Suprapubic skin (tissue), 4 donors: ENCODE measurements around the gene GPER1. TPM values are rescaled to one million over a fixed set of nuclear protein-coding genes. Genes with fewer than 3 reads are reported as not detected.

Source experiments
- DNase-seq, 2 donors: peaks; one replicate each; pipeline ENCODE4 v3.0.0-alpha.2; 2019; ENCODE audit warnings: low spot score in 2 of 2
- H3K27ac ChIP-seq: fragments of 200-600 bp; sonication (generic); one replicate; pipeline ENCODE4 v1.5.1; 2019
- H3K27me3 ChIP-seq: fragments of 200-600 bp; sonication (generic); one replicate; pipeline ENCODE4 v1.5.1; 2019
- H3K36me3 ChIP-seq: fragments of 200-600 bp; sonication (generic); one replicate; pipeline ENCODE4 v1.5.1; 2019
- H3K4me1 ChIP-seq: fragments of 200-600 bp; sonication (generic); one replicate; pipeline ENCODE4 v1.5.1; 2019
- H3K4me3 ChIP-seq: fragments of 200-600 bp; sonication (generic); one replicate; pipeline ENCODE4 v1.5.1; 2019; ENCODE audit warnings: mild to moderate bottlenecking
- H3K9me3 ChIP-seq: fragments of 200-600 bp; sonication (generic); one replicate; pipeline ENCODE4 v1.5.1; 2019
- EP300 ChIP-seq: sonication (generic); formaldehyde crosslinking; IDR thresholded peaks from one replicate; pipeline ENCODE4 v1.6.1; 2017; ENCODE audit warnings: antibody characterized with exemption
- POLR2A ChIP-seq, 2 donors: fragments of 450-650 bp; IDR thresholded peaks; one replicate each; pipeline ENCODE4 v1.6.1; 2017; ENCODE audit warnings: antibody characterized with exemption in 2 of 2, mild to moderate bottlenecking in 2 of 2, moderate library complexity in 2 of 2
- POLR2AphosphoS5 ChIP-seq, 3 donors: sonication (generic); formaldehyde crosslinking; IDR thresholded peaks; one replicate each; pipeline ENCODE4 v1.6.1; 2017; ENCODE audit warnings: antibody characterized with exemption in 3 of 3
- WGBS: methylation state at CpG from one replicate; pipeline ENCODE4 v1.1.5; 2018; 5-methylcytosine and 5-hydroxymethylcytosine counted together
- total RNA-seq, 4 donors: library from RNA; depleted of rRNA; stranded (reverse); fragments of >200 nt; gene quantifications; one replicate each; pipeline ENCODE4 v1.1.0, GENCODE V29; 2016
- TF ChIP-seq, protein P1 (sequence below), 2 donors: fragments of 200-600 bp in 1 of 2; fragments of 450-650 bp in 1 of 2; sonication (generic) in 1 of 2; IDR thresholded peaks; one replicate each; pipeline ENCODE4 v1.5.1; 2016 to 2019; ENCODE audit warnings: antibody characterized with exemption in 2 of 2, mild to moderate bottlenecking in 1 of 2, moderate library complexity in 1 of 2

Gene GPER1
- total RNA-seq, 4 donors from 2014 or later: 2.6 to 11.9 (median 5.1) TPM

DNA sequence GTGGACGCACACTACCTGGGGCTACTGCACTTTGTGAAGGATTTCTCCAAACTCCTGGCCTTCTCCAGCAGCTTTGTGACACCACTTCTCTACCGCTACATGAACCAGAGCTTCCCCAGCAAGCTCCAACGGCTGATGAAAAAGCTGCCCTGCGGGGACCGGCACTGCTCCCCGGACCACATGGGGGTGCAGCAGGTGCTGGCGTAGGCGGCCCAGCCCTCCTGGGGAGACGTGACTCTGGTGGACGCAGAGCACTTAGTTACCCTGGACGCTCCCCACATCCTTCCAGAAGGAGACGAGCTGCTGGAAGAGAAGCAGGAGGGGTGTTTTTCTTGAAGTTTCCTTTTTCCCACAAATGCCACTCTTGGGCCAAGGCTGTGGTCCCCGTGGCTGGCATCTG lies 29.6 kb upstream of the GPER1 start:
- no peaks in the 10 kb centered on the region for H3K27me3 ChIP-seq
- TF ChIP-seq POLR2AphosphoS5 (IDR thresholded peaks at IDR 0.05) (no peak), POLR2A (IDR thresholded peaks at IDR 0.05) (no peak), EP300 (no peak)
- TF ChIP-seq, protein P1, sequence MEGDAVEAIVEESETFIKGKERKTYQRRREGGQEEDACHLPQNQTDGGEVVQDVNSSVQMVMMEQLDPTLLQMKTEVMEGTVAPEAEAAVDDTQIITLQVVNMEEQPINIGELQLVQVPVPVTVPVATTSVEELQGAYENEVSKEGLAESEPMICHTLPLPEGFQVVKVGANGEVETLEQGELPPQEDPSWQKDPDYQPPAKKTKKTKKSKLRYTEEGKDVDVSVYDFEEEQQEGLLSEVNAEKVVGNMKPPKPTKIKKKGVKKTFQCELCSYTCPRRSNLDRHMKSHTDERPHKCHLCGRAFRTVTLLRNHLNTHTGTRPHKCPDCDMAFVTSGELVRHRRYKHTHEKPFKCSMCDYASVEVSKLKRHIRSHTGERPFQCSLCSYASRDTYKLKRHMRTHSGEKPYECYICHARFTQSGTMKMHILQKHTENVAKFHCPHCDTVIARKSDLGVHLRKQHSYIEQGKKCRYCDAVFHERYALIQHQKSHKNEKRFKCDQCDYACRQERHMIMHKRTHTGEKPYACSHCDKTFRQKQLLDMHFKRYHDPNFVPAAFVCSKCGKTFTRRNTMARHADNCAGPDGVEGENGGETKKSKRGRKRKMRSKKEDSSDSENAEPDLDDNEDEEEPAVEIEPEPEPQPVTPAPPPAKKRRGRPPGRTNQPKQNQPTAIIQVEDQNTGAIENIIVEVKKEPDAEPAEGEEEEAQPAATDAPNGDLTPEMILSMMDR (IDR thresholded peaks at IDR 0.05): no peak
- peaks cover 81% of the 10 kb centered on the region for H3K4me1 ChIP-seq
- peaks cover 6% of the 10 kb centered on the region for H3K36me3 ChIP-seq
- DNase-seq: no peak
- H3K27ac ChIP-seq: peak overlapping the region; percentile 69
- H3K4me3 ChIP-seq: no peak overlapping the region
- WGBS: 92% methylated on average over 13 of the region's 13 CpGs
- H3K9me3 ChIP-seq: no peaks in the 10 kb centered on the region

DNA sequence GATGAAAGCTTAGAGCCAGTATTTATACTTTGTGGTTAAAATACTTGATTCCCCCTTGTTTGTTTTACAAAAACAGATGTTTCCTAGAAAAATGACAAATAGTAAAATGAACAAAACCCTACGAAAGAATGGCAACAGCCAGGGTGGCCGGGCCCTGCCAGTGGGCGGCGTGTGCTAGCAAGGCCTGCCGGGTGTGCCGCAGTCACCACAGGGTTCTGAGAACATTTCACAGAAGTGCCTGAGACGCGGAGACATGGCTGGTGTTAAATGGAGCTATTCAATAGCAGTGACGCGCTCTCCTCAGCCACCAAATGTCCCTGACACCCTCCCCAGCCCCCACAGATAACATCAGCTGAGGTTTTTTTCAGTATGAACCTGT lies 29.1 kb upstream of the GPER1 start:
- DNase-seq: no peak

DNA sequence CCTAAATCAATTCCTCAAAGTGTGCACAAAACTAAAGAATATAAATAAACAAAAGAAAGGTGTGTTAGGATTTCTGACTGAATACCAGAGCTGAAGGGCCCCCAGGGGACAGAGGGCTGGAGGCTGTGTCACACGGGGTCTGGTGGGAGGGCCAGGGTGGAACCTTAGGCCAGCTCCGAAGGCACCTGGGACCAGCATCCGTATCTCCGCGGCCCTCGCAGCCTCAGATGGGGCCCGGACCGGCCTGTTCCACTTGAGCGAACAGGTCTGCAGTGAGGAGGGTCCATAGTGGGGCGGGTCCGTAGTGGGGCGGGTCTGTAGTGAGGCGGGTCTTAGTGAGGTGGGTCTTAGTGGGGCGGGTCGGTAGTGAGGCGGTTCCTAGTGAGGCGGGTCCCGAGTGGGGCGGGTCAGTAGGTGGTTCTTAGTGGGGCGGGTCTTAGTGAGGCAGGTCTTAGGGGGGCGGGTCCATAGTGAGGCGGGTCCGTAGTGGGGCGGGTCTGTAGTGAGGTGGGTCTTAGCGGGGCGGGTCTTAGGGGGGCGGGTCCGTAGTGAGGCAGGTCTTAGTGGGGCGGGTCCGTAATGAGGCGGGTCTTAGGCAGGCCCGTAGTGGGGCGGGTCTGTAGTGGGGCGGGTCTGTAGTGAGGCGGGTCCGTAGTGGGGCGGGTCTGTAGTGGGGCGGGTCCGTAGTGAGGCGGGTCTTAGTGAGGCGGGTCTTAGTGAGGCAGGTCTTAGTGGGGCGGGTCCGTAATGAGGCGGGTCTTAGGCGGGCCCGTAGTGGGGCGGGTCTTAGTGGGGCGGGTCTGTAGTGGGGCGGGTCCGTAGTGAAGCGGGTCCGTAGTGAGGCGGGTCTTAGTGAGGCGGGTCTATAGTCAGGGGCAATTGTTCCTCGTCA lies 28.5 kb upstream of the GPER1 start:
- no peaks in the 10 kb centered on the region for H3K27me3 ChIP-seq
- 34% methylated on average over 46 of the region's 55 CpGs for WGBS
- TF ChIP-seq POLR2AphosphoS5 (IDR thresholded peaks at IDR 0.05) (no peak), POLR2A (IDR thresholded peaks at IDR 0.05) (no peak), EP300 (no peak)
- TF ChIP-seq, protein P1 (IDR thresholded peaks at IDR 0.05): no peak
- H3K4me1 ChIP-seq: peaks cover 84% of the 10 kb centered on the region
- peaks cover 6% of the 10 kb centered on the region for H3K36me3 ChIP-seq
- H3K27ac ChIP-seq: peak overlapping the region; percentile 69
- peak overlapping the region; percentile 5 for H3K4me3 ChIP-seq
- H3K9me3 ChIP-seq: no peaks in the 10 kb centered on the region
- DNase-seq: peak in 1 of 2 donors; percentile 82

More for the DNA sequence above, 29.1 kb upstream of the GPER1 start:
- Histone ChIP-seq H3K4me1 (peaks cover 82% of the 10 kb centered on the region), H3K36me3 (peaks cover 6% of the 10 kb centered on the region), H3K27ac (peak overlapping the region; percentile 69), H3K27me3 (no peaks in the 10 kb centered on the region), H3K4me3 (no peak overlapping the region), H3K9me3 (no peaks in the 10 kb centered on the region)
- TF ChIP-seq POLR2A (IDR thresholded peaks at IDR 0.05) (no peak), EP300 (no peak), POLR2AphosphoS5 (IDR thresholded peaks at IDR 0.05) (no peak)
- TF ChIP-seq, protein P1 (IDR thresholded peaks at IDR 0.05): no peak
- 48% methylated on average over 10 of the region's 10 CpGs for whole genome bisulfite sequencing

DNA sequence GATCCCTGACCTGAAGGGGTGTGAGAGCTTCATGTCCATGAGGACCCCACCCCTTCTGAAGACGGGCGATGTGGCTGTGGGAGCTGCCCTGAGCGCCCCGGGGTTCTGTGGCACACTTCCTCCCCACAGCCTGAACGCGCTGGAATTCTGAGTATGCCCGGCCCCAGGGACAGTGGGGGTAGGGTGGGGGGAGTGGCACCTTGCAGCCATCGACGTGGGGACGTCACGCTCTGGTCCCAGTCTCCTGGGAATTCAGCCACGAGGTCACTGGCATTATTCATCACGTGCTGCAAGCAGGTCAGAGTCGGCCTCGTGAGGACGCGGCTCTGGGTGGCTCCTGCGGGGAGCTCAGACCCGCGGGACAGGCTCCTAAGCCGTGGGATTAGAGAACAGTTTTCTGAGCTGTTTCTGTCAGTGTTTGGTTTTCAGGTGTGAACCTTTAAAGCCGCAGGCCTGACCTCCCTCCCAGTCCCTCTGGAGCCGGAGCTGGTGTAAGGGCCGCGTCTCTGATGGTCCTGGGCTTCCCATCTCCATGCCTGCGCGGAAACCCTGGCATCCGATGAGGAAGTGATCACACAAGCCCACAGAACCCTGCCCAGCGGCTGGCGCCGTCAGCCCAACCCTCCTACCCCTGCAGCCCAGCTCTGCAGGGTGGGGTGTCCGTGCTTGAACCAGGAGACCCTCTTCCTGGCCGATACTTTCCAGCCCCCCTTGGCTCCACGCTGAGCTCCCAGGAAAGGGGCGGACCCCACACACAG lies 27.4 kb upstream of the GPER1 start:
- peak overlapping the region; percentile 5 for H3K4me3 ChIP-seq
- no peak for DNase-seq
- no peaks in the 10 kb centered on the region for H3K27me3 ChIP-seq
- no peak for TF ChIP-seq EP300
- TF ChIP-seq, protein P1 (IDR thresholded peaks at IDR 0.05): no peak
- no peak for TF ChIP-seq POLR2AphosphoS5 (IDR thresholded peaks at IDR 0.05)
- TF ChIP-seq POLR2A (IDR thresholded peaks at IDR 0.05): no peak
- peaks cover 84% of the 10 kb centered on the region for H3K4me1 ChIP-seq
- H3K27ac ChIP-seq: peak overlapping the region; percentile 55
- no peaks in the 10 kb centered on the region for H3K9me3 ChIP-seq
- 50% methylated on average over 4 of the region's 35 CpGs for WGBS
- peaks cover 6% of the 10 kb centered on the region for H3K36me3 ChIP-seq

DNA sequence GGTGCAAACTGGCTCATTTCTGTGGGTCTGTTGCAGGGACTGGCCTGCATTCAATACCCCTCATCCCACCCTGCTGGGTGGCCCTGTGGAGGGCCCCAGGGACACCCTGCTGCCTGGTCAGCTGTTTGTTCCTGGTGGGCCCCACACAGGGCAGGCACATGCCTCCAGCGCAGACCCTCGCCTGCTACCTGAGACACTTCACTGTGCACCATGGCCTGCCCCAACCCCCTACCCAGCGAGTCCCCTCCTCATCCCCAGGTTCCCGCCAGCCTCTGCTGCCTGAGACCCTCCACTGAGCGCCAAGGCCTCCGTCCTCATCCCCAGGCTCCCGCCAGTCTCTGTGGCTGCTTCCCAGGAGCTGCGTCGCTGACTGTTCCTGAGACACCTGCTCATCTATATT lies 26.7 kb upstream of the GPER1 start:
- no peak for DNase-seq
- Histone ChIP-seq H3K4me1 (peaks cover 84% of the 10 kb centered on the region), H3K27me3 (no peaks in the 10 kb centered on the region), H3K9me3 (no peaks in the 10 kb centered on the region), H3K27ac (no peak overlapping the region), H3K36me3 (peaks cover 6% of the 10 kb centered on the region), H3K4me3 (no peak overlapping the region)
- TF ChIP-seq POLR2AphosphoS5 (IDR thresholded peaks at IDR 0.05): no peak
- TF ChIP-seq, protein P1 (IDR thresholded peaks at IDR 0.05): no peak
- TF ChIP-seq POLR2A (IDR thresholded peaks at IDR 0.05): no peak
- TF ChIP-seq EP300: no peak
- WGBS: 88% methylated on average over 7 of the region's 9 CpGs
